ENCODE results near the gene PLEKHB2. TPM values are rescaled to one million over a fixed set of nuclear protein-coding genes. Genes with fewer than 3 reads are reported as not detected.

Gene PLEKHB2
- polyA plus RNA-seq, 1 of the 3 experiments (the other 2 are of a cell fraction): 105 TPM

- no peak overlapping the region for H3K4me2 ChIP-seq
- no peak for DNase-seq
- ChIA-PET POLR2A (no interaction called here), CTCF (no interaction called here)
- H3K27ac ChIP-seq (ENCODE audit: low read depth in 2 of 2, low read length in 1 of 2): no peak overlapping the region
- H4K20me1 ChIP-seq (ENCODE audit: insufficient read depth): peaks cover 25% of the 10 kb centered on the region
- H3K79me2 ChIP-seq (ENCODE audit: insufficient read depth): peaks cover 91% of the 10 kb centered on the region
- no peaks in the 10 kb centered on the region for H3K27me3 ChIP-seq (ENCODE audit: insufficient read depth)
- peaks cover 7 to 9% of the 10 kb centered on the region in 2 experiments for H3K36me3 ChIP-seq (replicated peaks in 1 of 2; ENCODE audit: control insufficient read depth in 1 of 2, insufficient read depth in 2 of 2, low read length in 1 of 2)
- H3K4me1 ChIP-seq (ENCODE audit: control insufficient read depth in 1 of 2, insufficient read depth in 2 of 2, low read depth in 1 of 2, low read length in 1 of 2): no peaks in the 10 kb centered on the region
- no peaks in the 10 kb centered on the region for H3F3A ChIP-seq (replicated peaks; ENCODE audit: insufficient read depth)
- 96% methylated on average over 12 of the region's 12 CpGs for WGBS (ENCODE audit: low lambda C conversion rate)
- H3K9me2 ChIP-seq: no peaks in the 10 kb centered on the region
- TF ChIP-seq EP300 (IDR thresholded peaks at IDR 0.05; ENCODE audit: borderline replicate concordance in 1 of 2, low read depth in 1 of 2, low read length in 1 of 2): no peak
- no peak for TF ChIP-seq FOXJ3 (CRISPR knock-in tag; IDR thresholded peaks at IDR 0.05)
- no peak for TF ChIP-seq GABPA (IDR thresholded peaks at IDR 0.05; ENCODE audit: low read depth)
- no peak for TF ChIP-seq GATA2 (CRISPR knock-in tag; IDR thresholded peaks at IDR 0.05)
- TF ChIP-seq POLR2AphosphoS5 (IDR thresholded peaks at IDR 0.05; ENCODE audit: low read depth, low read length): no peak
- no peak for TF ChIP-seq MAX (IDR thresholded peaks at IDR 0.05; ENCODE audit: low read depth)
- TF ChIP-seq RAD21 (IDR thresholded peaks at IDR 0.05; ENCODE audit: low read length): no peak
- H3K9ac ChIP-seq: no peak overlapping the region
- no peak overlapping the region for H2AFZ ChIP-seq (ENCODE audit: low read depth)
- no peaks in the 10 kb centered on the region for H3K9me3 ChIP-seq
- no peak overlapping the region for H3K4me3 ChIP-seq (ENCODE audit: low read depth in 2 of 2, low read length in 1 of 2)
Observed at GRCh38 chr2:131120815-131121317, 15.7 kb downstream of the PLEKHB2 start.

- no peak for TF ChIP-seq EZH2phosphoT487 (IDR thresholded peaks at IDR 0.05; ENCODE audit: borderline replicate concordance, low read depth)
- no peak for TF ChIP-seq GATA2 (CRISPR knock-in tag; IDR thresholded peaks at IDR 0.05)
- H2AFZ ChIP-seq (ENCODE audit: low read depth): no peak overlapping the region
- 100% methylated on average over 4 of the region's 4 CpGs for WGBS (ENCODE audit: low lambda C conversion rate)
- H3K4me1 ChIP-seq (ENCODE audit: control insufficient read depth in 1 of 2, insufficient read depth in 2 of 2, low read depth in 1 of 2, low read length in 1 of 2): no peaks in the 10 kb centered on the region
- H3F3A ChIP-seq (replicated peaks; ENCODE audit: insufficient read depth): no peaks in the 10 kb centered on the region
- CTCF ChIA-PET: no interaction called here
- H3K79me2 ChIP-seq (ENCODE audit: insufficient read depth): peaks cover 85% of the 10 kb centered on the region
- peaks cover 11 to 12% of the 10 kb centered on the region in 2 experiments for H3K36me3 ChIP-seq (replicated peaks in 1 of 2; ENCODE audit: control insufficient read depth in 1 of 2, insufficient read depth in 2 of 2, low read length in 1 of 2)
- H3K9ac ChIP-seq: no peak overlapping the region
- no peak overlapping the region for H3K4me2 ChIP-seq
- POLR2A ChIA-PET: no interaction called here
- H3K4me3 ChIP-seq (ENCODE audit: low read depth in 2 of 2, low read length in 1 of 2): no peak overlapping the region
- no peaks in the 10 kb centered on the region for H3K27me3 ChIP-seq (ENCODE audit: insufficient read depth)
- H3K9me2 ChIP-seq: no peaks in the 10 kb centered on the region
- no peaks in the 10 kb centered on the region for H3K9me3 ChIP-seq
- no peak overlapping the region for H3K27ac ChIP-seq (ENCODE audit: low read depth in 2 of 2, low read length in 1 of 2)
- H4K20me1 ChIP-seq (ENCODE audit: insufficient read depth): peaks cover 25% of the 10 kb centered on the region
- DNase-seq: no peak
Observed at GRCh38 chr2:131121464-131121863, 16.3 kb downstream of the PLEKHB2 start.

GRCh38 chr2:131122496-131122895 lies 17.4 kb downstream of the PLEKHB2 start:
- CTCF ChIA-PET: no interaction called here

More at GRCh38 chr2:131122496-131122895, 17.4 kb downstream of the PLEKHB2 start:
- peaks cover 22% of the 10 kb centered on the region for H4K20me1 ChIP-seq (ENCODE audit: insufficient read depth)
- no peaks in the 10 kb centered on the region for H3K9me2 ChIP-seq
- no peak for DNase-seq
- no peaks in the 10 kb centered on the region for H3K9me3 ChIP-seq
- WGBS (ENCODE audit: low lambda C conversion rate): 100% methylated on average over 4 of the region's 4 CpGs
- no peak overlapping the region for H3K9ac ChIP-seq
- no peaks in the 10 kb centered on the region for H3K4me1 ChIP-seq (ENCODE audit: control insufficient read depth in 1 of 2, insufficient read depth in 2 of 2, low read depth in 1 of 2, low read length in 1 of 2)
- H3K27me3 ChIP-seq (ENCODE audit: insufficient read depth): no peaks in the 10 kb centered on the region
- H3K36me3 ChIP-seq (replicated peaks in 1 of 2; ENCODE audit: control insufficient read depth in 1 of 2, insufficient read depth in 2 of 2, low read length in 1 of 2): peaks cover 21% of the 10 kb centered on the region in 2 experiments
- peaks cover 75% of the 10 kb centered on the region for H3K79me2 ChIP-seq (ENCODE audit: insufficient read depth)
- TF ChIP-seq FOSL2 (IDR thresholded peaks at IDR 0.05; ENCODE audit: borderline replicate concordance, low read depth) (no peak), TAF1 (IDR thresholded peaks at IDR 0.05; ENCODE audit: borderline replicate concordance, low read depth, low read length) (no peak), RAD21 (IDR thresholded peaks at IDR 0.05; ENCODE audit: low read length) (no peak), SMC3 (IDR thresholded peaks at IDR 0.05; ENCODE audit: low read depth, low read length) (no peak), POLR2AphosphoS5 (IDR thresholded peaks at IDR 0.05; ENCODE audit: low read depth, low read length) (no peak), FOXJ3 (CRISPR knock-in tag; IDR thresholded peaks at IDR 0.05) (no peak), RFX5 (IDR thresholded peaks at IDR 0.05; ENCODE audit: low read length) (no peak), EZH2phosphoT487 (IDR thresholded peaks at IDR 0.05; ENCODE audit: borderline replicate concordance, low read depth) (no peak), CTCF (IDR thresholded peaks at IDR 0.05) (no peak)
- TF ChIP-seq, protein P1, sequence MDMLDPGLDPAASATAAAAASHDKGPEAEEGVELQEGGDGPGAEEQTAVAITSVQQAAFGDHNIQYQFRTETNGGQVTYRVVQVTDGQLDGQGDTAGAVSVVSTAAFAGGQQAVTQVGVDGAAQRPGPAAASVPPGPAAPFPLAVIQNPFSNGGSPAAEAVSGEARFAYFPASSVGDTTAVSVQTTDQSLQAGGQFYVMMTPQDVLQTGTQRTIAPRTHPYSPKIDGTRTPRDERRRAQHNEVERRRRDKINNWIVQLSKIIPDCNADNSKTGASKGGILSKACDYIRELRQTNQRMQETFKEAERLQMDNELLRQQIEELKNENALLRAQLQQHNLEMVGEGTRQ (IDR thresholded peaks at IDR 0.05; ENCODE audit: borderline replicate concordance, low read depth, low read length): no peak
- H3K27ac ChIP-seq (ENCODE audit: low read depth in 2 of 2, low read length in 1 of 2): no peak overlapping the region
- H3K4me2 ChIP-seq: no peak overlapping the region
- POLR2A ChIA-PET: no interaction called here
- H2AFZ ChIP-seq (ENCODE audit: low read depth): no peak overlapping the region
- no peaks in the 10 kb centered on the region for H3F3A ChIP-seq (replicated peaks; ENCODE audit: insufficient read depth)
- no peak overlapping the region for H3K4me3 ChIP-seq (ENCODE audit: low read depth in 2 of 2, low read length in 1 of 2)
